K562 (cell line): ENCODE measurements around the gene ILF2. TPM values are rescaled to one million over a fixed set of nuclear protein-coding genes. Genes with fewer than 3 reads are reported as not detected.

Experiments
- ATAC-seq: fragments of 200-7000 bp; cut with Tn5 transposase; 3 replicates; pipeline ENCODE4 v1.9.1; 2020; ENCODE audit warnings: moderate library complexity
- BruUV-seq: library from RNA; stranded (reverse); fragments of 400-500 nt; replicated peaks from 2 replicates; lab custom pipeline; 2021; lab: Mats Ljungman, UMichigan
- CTCF ChIA-PET: fragments of 300-600 bp; formaldehyde crosslinking; extraction: SDS; loops from one replicate; lab custom pipeline; 2021; ENCODE audit warnings: low intra/inter-chr PET ratio; lab: Yijun Ruan, JAX
- POLR2A ChIA-PET: fragments of 300-600, 350-650 bp; sonication (Branson Sonifier 250); formaldehyde crosslinking; extraction: SDS; loops from one replicate; lab custom pipeline; 2021; ENCODE audit warnings: antibody characterized with exemption, inconsistent platforms; lab: Yijun Ruan, JAX
- DNase-seq, 4 experiments: peaks; one replicate each; pipeline versions ENCODE4 v3.0.0 to v3.0.0-alpha.2; 2011 to 2018; ENCODE audit warnings: low spot score in 3 of 4, mixed read lengths in 3 of 4; ENCODE audit errors: extremely low read depth in 1 of 4
- FAIRE-seq: peaks from 2 replicates; lab custom pipeline; 2011; peaks lifted over from hg19 to GRCh38; lab: Jason Lieb, UNC
- H2AFZ ChIP-seq: 2 replicates; pipeline ENCODE4 v1.6.0; 2011; ENCODE audit warnings: low read depth, low read length, control low read depth, inconsistent platforms
- H3K27ac ChIP-seq: fragments of 200-600 bp; 3 replicates; pipeline ENCODE4 v1.8.0; 2011; ENCODE audit warnings: low read depth, mild to moderate bottlenecking, control low read depth, inconsistent platforms, low read length, moderate library complexity, mixed read lengths; ENCODE audit errors: extremely low read depth
- H3K27me3 ChIP-seq, 2 experiments: fragments of 300-600 bp in 1 of 2; 2 replicates in 1 of 2; 3 replicates in 1 of 2; pipeline versions ENCODE4 v1.6.0 to v1.8.0; 2011; ENCODE audit warnings: inconsistent platforms in 2 of 2, low read length in 2 of 2, mild to moderate bottlenecking in 1 of 2, mixed read lengths in 1 of 2, moderate library complexity in 1 of 2; ENCODE audit not compliant: control insufficient read depth in 2 of 2, insufficient read depth in 2 of 2
- H3K36me3 ChIP-seq: fragments of 300-600 bp; 3 replicates; pipeline ENCODE4 v1.8.0; 2011; ENCODE audit warnings: mild to moderate bottlenecking, low read length, inconsistent platforms; ENCODE audit not compliant: control insufficient read depth, insufficient read depth
- H3K4me1 ChIP-seq, 2 experiments: fragments of 200-600 bp in 1 of 2; replicated peaks in 1 of 2; 2 replicates in 1 of 2; 3 replicates in 1 of 2; pipeline versions ENCODE4 v1.5.1 to v1.8.0; 2011; ENCODE audit warnings: inconsistent platforms in 2 of 2, low read length in 2 of 2, mild to moderate bottlenecking in 1 of 2, mixed read lengths in 1 of 2, moderate library complexity in 1 of 2; ENCODE audit not compliant: control insufficient read depth in 2 of 2, insufficient read depth in 2 of 2
- H3K4me2 ChIP-seq: 2 replicates; pipeline ENCODE4 v1.6.1; 2011; ENCODE audit warnings: low read length, control low read depth, inconsistent platforms, mixed read lengths; ENCODE audit not compliant: insufficient read depth
- H3K4me3 ChIP-seq: fragments of 200-600 bp; sonication (generic), shearing (Covaris generic); 2 replicates; pipeline ENCODE4 v1.5.1; 2016; ENCODE audit warnings: control low read depth, inconsistent platforms
- H3K79me2 ChIP-seq: fragments of 200-600 bp; 3 replicates; pipeline ENCODE4 v1.8.0; 2011; ENCODE audit warnings: low read length, inconsistent platforms; ENCODE audit not compliant: control insufficient read depth, insufficient read depth
- H3K9ac ChIP-seq, 2 experiments: 2 replicates each; pipeline versions ENCODE4 v1.6.0 to v1.6.1; 2011; ENCODE audit warnings: low read depth in 2 of 2, low read length in 2 of 2, control low read depth in 1 of 2, inconsistent platforms in 1 of 2, mild to moderate bottlenecking in 1 of 2, mixed read lengths in 1 of 2; ENCODE audit not compliant: insufficient read depth in 1 of 2
- H3K9me1 ChIP-seq: one replicate; pipeline ENCODE4 v1.6.0; 2011; ENCODE audit warnings: inconsistent platforms, mild to moderate bottlenecking, low read length, moderate library complexity; ENCODE audit not compliant: control insufficient read depth, insufficient read depth
- H3K9me3 ChIP-seq: replicated peaks from 2 replicates; pipeline ENCODE4 v1.5.1; 2011; ENCODE audit warnings: low read depth, low read length, inconsistent platforms; ENCODE audit not compliant: control insufficient read depth, insufficient read depth
- H4K20me1 ChIP-seq: replicated peaks from 2 replicates; pipeline ENCODE4 v1.6.1; 2011; ENCODE audit warnings: low read length, inconsistent platforms, mixed read lengths; ENCODE audit not compliant: control insufficient read depth, insufficient read depth
- CGGBP1 ChIP-seq: fragments of 250-450 bp; sonication (Bioruptor Pico); IDR thresholded peaks from 2 replicates; pipeline ENCODE4 v1.9.0; 2021; ENCODE audit warnings: mild to moderate bottlenecking
- EP300 ChIP-seq: IDR thresholded peaks from 2 replicates; pipeline ENCODE4 v1.6.1; 2012; ENCODE audit warnings: low read length, improper control_type of control experiment
- POLR2AphosphoS5 ChIP-seq: IDR thresholded peaks from 2 replicates; pipeline ENCODE4 v1.6.1; 2011; ENCODE audit warnings: mild to moderate bottlenecking, low read depth, low read length, moderate library complexity; ENCODE audit not compliant: control insufficient read depth, insufficient read depth
- THRAP3 ChIP-seq: fragments of 450-650 bp; IDR thresholded peaks from 2 replicates; pipeline ENCODE4 v1.6.1; 2016; ENCODE audit warnings: mild to moderate bottlenecking, inconsistent platforms, borderline replicate concordance
- ZNF518B ChIP-seq: fragments of 250-450 bp; sonication (Bioruptor Pico); IDR thresholded peaks from 2 replicates; pipeline ENCODE4 v1.5.0; 2021; ENCODE audit warnings: mild to moderate bottlenecking, moderate library complexity
- ZNF655 ChIP-seq: fragments of 250-450 bp; sonication (Bioruptor Pico); IDR thresholded peaks from 2 replicates; pipeline ENCODE4 v1.5.0; 2021
- WGBS: fragments of 100-300 bp; shearing (Covaris generic); methylation state at CpG from one replicate; pipeline ENCODE4 v1.1.6; 2016; ENCODE audit warnings: low coverage, mixed read lengths; ENCODE audit not compliant: insufficient coverage; ENCODE audit errors: missing lambda C conversion rate; 5-methylcytosine and 5-hydroxymethylcytosine counted together
- in situ Hi-C: fragments of 300-500 bp; cut with MboI; formaldehyde crosslinking; loops from 4 replicates; pipeline ENCODE4 v1.15.0; 2018; ENCODE audit warnings: inconsistent platforms, mixed read lengths
- intact Hi-C: fragments of 100-400 bp; cut with micrococcal nuclease; formaldehyde crosslinking; loops from 2 replicates; pipeline ENCODE4 v1.14.2; 2022
- polyA plus RNA-seq, 8 experiments: library from polyadenylated mRNA; depleted of rRNA in 4 of 8; stranded (reverse) in 5 of 8; unstranded in 3 of 8; fragments of >200 nt; fragmentation: Nextera tagmentation in 2 of 8; fragmentation: Illumina TruSeq in 1 of 8; extraction: Ambion mirVana in 2 of 8; extraction: Trizol in 1 of 8; gene quantifications; 2 replicates each; pipeline versions ENCODE4 v1.2.1 to v1.2.3, GENCODE V29; 2011 to 2014; ENCODE audit warnings: inconsistent platforms in 1 of 8, missing spikeins in 1 of 8
- total RNA-seq, 7 experiments: library from RNA; depleted of rRNA in 6 of 7; stranded (reverse); fragments of >200 nt in 6 of 7; fragmentation: Illumina TruSeq in 2 of 7; extraction: Trizol in 2 of 7; gene quantifications; 2 replicates each; pipeline versions ENCODE4 v1.2.1 to v1.2.3, GENCODE V29; 2011 to 2021; ENCODE audit warnings: low replicate concordance in 1 of 7

The ILF2 gene
- total and polyA plus RNA-seq, 9 of the 15 experiments (the other 6 are each of a cell fraction or from before 2014, with no cell fraction given), result 282 to 726 (median 474) TPM

GRCh38 chr1:153640861-153641260, 29.9 kb downstream of the ILF2 start:
- DNase-seq (no peak), ATAC-seq (no peak), FAIRE-seq (no peak)
- Histone ChIP-seq H3K4me2 (no peak overlapping the region), H3K27ac (no peak overlapping the region), H2AFZ (no peak overlapping the region), H4K20me1 (no peaks in the 10 kb centered on the region; the same call in 1 of the 2 replicates), H3K9me3 (no peaks in the 10 kb centered on the region), H3K79me2 (peaks cover 36% of the 10 kb centered on the region), H3K4me1 (peaks cover 0 to 6% of the 10 kb centered on the region in 2 experiments; a peak in 4 of 5 replicates), H3K4me3 (no peak overlapping the region), H3K9ac (no peak overlapping the region), H3K27me3 (no peaks in the 10 kb centered on the region), H3K9me1 (no peaks in the 10 kb centered on the region), H3K36me3 (peaks cover 100% of the 10 kb centered on the region)
- CTCF ChIA-PET, result no interaction called here
- intact Hi-C loops (no loop called here), in situ Hi-C loops (no loop called here)
- 94% methylated on average over 6 of the region's 6 CpGs for WGBS
- POLR2A ChIA-PET, result interaction anchor here (1.0 to 11.6 kb wide), 4 partner anchors 9 to 125 kb away, joined by 3 to 205 read pairs (median 13); partner anchors contain the start of gene S100A13
- no TSS peak for BruUV-seq
- TF ChIP-seq ZNF655 (CRISPR knock-in tag) (no peak), THRAP3 (no peak), POLR2AphosphoS5 (0 out of 2 replicates have a peak, but pooled peaks have one; percentile 34), ZNF518B (CRISPR knock-in tag) (no peak), EP300 (no peak), CGGBP1 (CRISPR knock-in tag) (no peak)
